GM08714 (cell line): Measurements from ENCODE around the gene DNAH5.

Experiments used
- H3K4me3 ChIP-seq: fragments of 200-500 bp; sonication (Bioruptor generic); 2 replicates; pipeline ENCODE4 v1.5.1; 2014; ENCODE audit warnings: mild to moderate bottlenecking, low read length, inconsistent platforms
- ZNF274 ChIP-seq: IDR thresholded peaks from 2 replicates; pipeline ENCODE4 v1.6.1; 2012; ENCODE audit warnings: mild to moderate bottlenecking, low read depth, low read length

The DNAH5 gene

GRCh38 chr5:13749766-13750165 is 194.7 kb downstream of the DNAH5 start:
- no peak overlapping the region for H3K4me3 ChIP-seq
- no peak for TF ChIP-seq ZNF274

GRCh38 chr5:13746026-13746425 is 198.5 kb downstream of the DNAH5 start:
- no peak overlapping the region for H3K4me3 ChIP-seq
- no peak for TF ChIP-seq ZNF274

GRCh38 chr5:13745508-13745907 is 199.0 kb downstream of the DNAH5 start:
- no peak overlapping the region for H3K4me3 ChIP-seq
- no peak for TF ChIP-seq ZNF274

GRCh38 chr5:13740471-13740870 is 204.0 kb downstream of the DNAH5 start:
- no peak for TF ChIP-seq ZNF274
- no peak overlapping the region for H3K4me3 ChIP-seq

- H3K4me3 ChIP-seq: no peak overlapping the region
- no peak for TF ChIP-seq ZNF274
Measured at GRCh38 chr5:13739479-13739878, 205.0 kb downstream of the DNAH5 start.

GRCh38 chr5:13735691-13736090 is 208.8 kb downstream of the DNAH5 start:
- no peak overlapping the region for H3K4me3 ChIP-seq
- no peak for TF ChIP-seq ZNF274

GRCh38 chr5:13731121-13731628 is 213.3 kb downstream of the DNAH5 start:
- no peak for TF ChIP-seq ZNF274

GRCh38 chr5:13708906-13709305 is 235.6 kb downstream of the DNAH5 start:
- H3K4me3 ChIP-seq: no peak overlapping the region
- no peak for TF ChIP-seq ZNF274

More at GRCh38 chr5:13731121-13731628, 213.3 kb downstream of the DNAH5 start:
- no peak overlapping the region for H3K4me3 ChIP-seq

GRCh38 chr5:13708432-13708831 is 236.1 kb downstream of the DNAH5 start:
- no peak overlapping the region for H3K4me3 ChIP-seq
- no peak for TF ChIP-seq ZNF274

GRCh38 chr5:13704396-13704795 is 240.1 kb downstream of the DNAH5 start:
- no peak overlapping the region for H3K4me3 ChIP-seq

GRCh38 chr5:13700626-13701025 is 243.9 kb downstream of the DNAH5 start:
- H3K4me3 ChIP-seq: no peak overlapping the region
- TF ChIP-seq ZNF274: no peak

More at GRCh38 chr5:13704396-13704795, 240.1 kb downstream of the DNAH5 start:
- no peak for TF ChIP-seq ZNF274

GRCh38 chr5:13698885-13699284 is 245.6 kb downstream of the DNAH5 start:
- no peak for TF ChIP-seq ZNF274
- no peak overlapping the region for H3K4me3 ChIP-seq

- no peak for TF ChIP-seq ZNF274
- H3K4me3 ChIP-seq: no peak overlapping the region
Measured at GRCh38 chr5:13695076-13695712, 249.3 kb downstream of the DNAH5 start.

- no peak for TF ChIP-seq ZNF274
- H3K4me3 ChIP-seq: no peak overlapping the region
Measured at GRCh38 chr5:13692172-13692571, 252.3 kb downstream of the DNAH5 start.

- no peak for TF ChIP-seq ZNF274
- no peak overlapping the region for H3K4me3 ChIP-seq
Measured at GRCh38 chr5:13676531-13676930, 268.0 kb downstream of the DNAH5 start.

GRCh38 chr5:13674391-13674790 is 270.1 kb downstream of the DNAH5 start:
- TF ChIP-seq ZNF274: no peak
- no peak overlapping the region for H3K4me3 ChIP-seq
